H1 (cell line): Measurements from ENCODE around the gene DMXL2. TPM values are rescaled to one million over a fixed set of nuclear protein-coding genes. Genes with fewer than 3 reads are reported as not detected.

ENCODE experiments used
- ATF3 ChIP-seq: IDR thresholded peaks from 2 replicates; pipeline ENCODE4 v1.6.1; 2011; ENCODE audit warnings: low read depth, mild to moderate bottlenecking, low read length; ENCODE audit not compliant: insufficient read depth
- BCL11A ChIP-seq, 2 experiments: IDR thresholded peaks; one replicate each; pipeline ENCODE4 v1.6.1; 2011; ENCODE audit warnings: low read depth in 2 of 2, low read length in 2 of 2, mild to moderate bottlenecking in 2 of 2
- EGR1 ChIP-seq: IDR thresholded peaks from 2 replicates; pipeline ENCODE4 v1.6.1; 2011; ENCODE audit warnings: low read depth, low read length, borderline replicate concordance
- TAF1 ChIP-seq: IDR thresholded peaks from 2 replicates; pipeline ENCODE4 v1.6.1; 2011; ENCODE audit warnings: mild to moderate bottlenecking, low read depth, low read length
- polyA plus RNA-seq, 7 experiments: library from polyadenylated mRNA; depleted of rRNA in 3 of 7; stranded (reverse) in 5 of 7; unstranded in 2 of 7; fragments of >200 nt in 5 of 7; fragments of 200-250 nt in 2 of 7; gene quantifications; 1 replicate in 5 of 7; 2 replicates in 1 of 7; 4 replicates in 1 of 7; pipeline versions ENCODE4 v1.2.1 to v1.2.3, GENCODE V29; 2011 to 2013; ENCODE audit warnings: missing spikeins in 2 of 7, mixed read lengths in 2 of 7
- total RNA-seq: library from RNA; stranded (reverse); fragmentation: NEBNext Ultra II Directional; extraction: Animal tissue kit (Norgen Biotek cat#: 25700); gene quantifications from 2 replicates; pipeline ENCODE4 v1.2.1, GENCODE V29; 2021

DMXL2 gene
- total and polyA plus RNA-seq, 2 of the 8 experiments (the other 6 are each of a cell fraction or from before 2014, with no cell fraction given) = 9.5 to 10.6 TPM

GRCh38 chr15:51622604-51623370, at the start of gene DMXL2 (continued):
- TF ChIP-seq BCL11A (IDR thresholded peaks at IDR 0.05; ENCODE audit: low read depth in 2 of 2, low read length in 2 of 2) (no peak), TAF1 (no peak), EGR1 (0 out of 2 replicates have a peak, but pooled peaks have one; percentile 15), ATF3 (no peak)
